B cell (primary cell): Measurements from ENCODE around the gene CLCC1.
"Not testable (repeated sequence)": the region's sequence is repeated elsewhere in the genome, so short reads cannot be mapped to it uniquely, and the experiment has no call there.

Source experiments
- EZH2 ChIP-seq: IDR thresholded peaks from 2 replicates; pipeline ENCODE4 v1.6.1; 2012; ENCODE audit warnings: borderline replicate concordance, low read depth, mild to moderate bottlenecking, moderate library complexity, low read length; ENCODE audit not compliant: insufficient read depth, poor library complexity, severe bottlenecking
- TF ChIP-seq, protein P1 (sequence below): fragments of 200-600 bp; IDR thresholded peaks from one replicate; pipeline ENCODE4 v1.8.0; 2022; ENCODE audit warnings: antibody characterized with exemption, mild to moderate bottlenecking

DNA sequence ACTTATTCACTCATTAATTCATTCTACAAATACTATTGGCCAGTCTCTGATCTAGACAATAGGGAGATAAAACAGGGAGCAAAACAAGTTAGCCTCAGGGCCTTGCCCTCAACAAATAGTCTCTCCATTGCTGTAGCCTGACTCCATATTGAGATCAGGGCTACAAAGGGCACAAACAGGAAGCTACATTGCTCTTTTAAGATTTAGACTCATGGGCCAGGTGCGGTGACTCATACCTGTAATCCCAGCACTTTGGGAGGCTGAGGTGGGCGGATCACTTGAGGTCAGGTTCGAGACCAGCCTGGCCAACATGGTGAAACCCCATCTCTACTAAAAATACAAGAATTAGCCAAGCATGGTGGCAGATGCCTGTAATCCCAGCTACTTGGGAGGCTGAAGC is 33.3 kb upstream of the CLCC1 start:
- TF ChIP-seq, protein P1, sequence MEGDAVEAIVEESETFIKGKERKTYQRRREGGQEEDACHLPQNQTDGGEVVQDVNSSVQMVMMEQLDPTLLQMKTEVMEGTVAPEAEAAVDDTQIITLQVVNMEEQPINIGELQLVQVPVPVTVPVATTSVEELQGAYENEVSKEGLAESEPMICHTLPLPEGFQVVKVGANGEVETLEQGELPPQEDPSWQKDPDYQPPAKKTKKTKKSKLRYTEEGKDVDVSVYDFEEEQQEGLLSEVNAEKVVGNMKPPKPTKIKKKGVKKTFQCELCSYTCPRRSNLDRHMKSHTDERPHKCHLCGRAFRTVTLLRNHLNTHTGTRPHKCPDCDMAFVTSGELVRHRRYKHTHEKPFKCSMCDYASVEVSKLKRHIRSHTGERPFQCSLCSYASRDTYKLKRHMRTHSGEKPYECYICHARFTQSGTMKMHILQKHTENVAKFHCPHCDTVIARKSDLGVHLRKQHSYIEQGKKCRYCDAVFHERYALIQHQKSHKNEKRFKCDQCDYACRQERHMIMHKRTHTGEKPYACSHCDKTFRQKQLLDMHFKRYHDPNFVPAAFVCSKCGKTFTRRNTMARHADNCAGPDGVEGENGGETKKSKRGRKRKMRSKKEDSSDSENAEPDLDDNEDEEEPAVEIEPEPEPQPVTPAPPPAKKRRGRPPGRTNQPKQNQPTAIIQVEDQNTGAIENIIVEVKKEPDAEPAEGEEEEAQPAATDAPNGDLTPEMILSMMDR = not testable (repeated sequence)
- TF ChIP-seq EZH2 = not testable (repeated sequence)
